ENCODE measurements around the gene MYL4. TPM values are rescaled to one million over a fixed set of nuclear protein-coding genes. Genes with fewer than 3 reads are reported as not detected.
A peak's percentile ranks its signal among the peaks of the same experiment; 100 is the strongest.

The MYL4 gene
- total RNA-seq, 2 experiments from 2014 or later = not detected

DNA sequence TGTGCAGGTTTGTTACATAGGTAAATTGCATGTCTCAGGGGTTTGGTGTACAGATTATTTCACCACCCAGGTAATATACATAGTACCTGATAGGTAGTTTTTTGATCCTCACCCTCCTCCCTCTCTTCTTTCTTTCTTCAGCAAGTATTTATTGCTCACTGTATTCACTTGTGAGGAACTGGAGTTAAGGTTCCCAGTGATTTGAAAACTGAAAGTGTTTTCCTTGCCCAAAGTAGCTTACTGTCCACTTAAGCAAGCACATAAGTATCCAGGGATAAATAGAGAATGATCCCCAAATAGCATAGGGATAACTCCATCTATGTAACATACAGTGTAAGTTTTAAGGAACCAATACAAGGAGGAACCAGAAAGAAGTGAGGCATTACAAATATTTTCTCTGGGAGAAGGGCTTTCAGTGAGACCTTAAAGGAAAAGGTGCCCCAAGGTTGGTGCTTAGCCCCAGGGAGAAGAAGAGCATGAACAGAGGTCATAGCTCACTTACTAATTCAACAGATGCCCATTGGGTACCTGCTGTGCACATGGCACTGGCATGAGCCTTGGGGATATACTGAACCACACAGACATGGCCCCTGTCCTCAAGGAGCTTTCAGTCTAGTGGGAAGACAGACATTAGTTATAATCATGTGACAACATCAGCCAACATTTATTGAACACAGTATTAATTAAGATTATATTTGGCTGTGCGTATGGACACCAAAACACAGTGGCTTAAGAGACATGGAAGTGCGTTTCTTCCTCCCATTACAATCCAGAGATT is 17.0 kb downstream of the MYL4 start:
- CTCF ChIA-PET = interaction anchor here (0.7 kb wide), 1 partner anchor 17 kb away, joined by 4 read pairs; no protein-coding TSS in a partner anchor
- H3K4me3 Mint-ChIP-seq = no peak overlapping the region
- POLR2A ChIA-PET = no interaction called here

DNA sequence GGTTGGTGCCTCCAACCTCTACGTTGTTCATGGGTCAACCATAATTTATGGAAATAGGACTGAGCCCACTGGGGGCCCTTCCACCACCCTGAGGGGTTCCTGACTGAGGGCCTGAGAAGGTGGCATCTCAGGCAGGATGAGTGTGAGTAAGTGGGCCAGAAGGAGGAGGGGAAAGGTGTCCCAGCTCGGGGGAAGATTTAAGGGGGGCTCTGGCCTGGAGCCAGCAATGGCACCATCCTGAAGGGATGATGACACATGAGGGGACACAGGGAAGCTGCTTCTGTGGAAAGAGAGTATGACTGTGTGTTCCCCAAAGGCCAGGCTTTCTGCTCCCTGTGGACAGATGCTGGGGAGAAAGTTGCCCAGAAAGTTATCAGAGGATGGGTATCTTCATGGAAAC is 18.7 kb downstream of the MYL4 start:
- Mint-ChIP-seq H3K9me3 (peaks cover 2% of the 10 kb centered on the region), H3K27ac (peak overlapping the region; percentile 28), H3K4me1 (peaks cover 17% of the 10 kb centered on the region), H3K36me3 (ENCODE audit: low read depth) (no peaks in the 10 kb centered on the region), H3K4me3 (no peak overlapping the region), H3K27me3 (peaks cover 5% of the 10 kb centered on the region)
- CTCF ChIA-PET = no interaction called here
- no peak for DNase-seq
- POLR2A ChIA-PET = no interaction called here

More for the DNA sequence above, 17.0 kb downstream of the MYL4 start:
- H3K9me3 Mint-ChIP-seq = peaks cover 5% of the 10 kb centered on the region
- no peak for DNase-seq
- H3K27me3 Mint-ChIP-seq = peaks cover 7% of the 10 kb centered on the region
- H3K4me1 Mint-ChIP-seq = peaks cover 23% of the 10 kb centered on the region
- H3K36me3 Mint-ChIP-seq (ENCODE audit: low read depth) = peaks cover 2% of the 10 kb centered on the region
- no peak overlapping the region for H3K27ac Mint-ChIP-seq

DNA sequence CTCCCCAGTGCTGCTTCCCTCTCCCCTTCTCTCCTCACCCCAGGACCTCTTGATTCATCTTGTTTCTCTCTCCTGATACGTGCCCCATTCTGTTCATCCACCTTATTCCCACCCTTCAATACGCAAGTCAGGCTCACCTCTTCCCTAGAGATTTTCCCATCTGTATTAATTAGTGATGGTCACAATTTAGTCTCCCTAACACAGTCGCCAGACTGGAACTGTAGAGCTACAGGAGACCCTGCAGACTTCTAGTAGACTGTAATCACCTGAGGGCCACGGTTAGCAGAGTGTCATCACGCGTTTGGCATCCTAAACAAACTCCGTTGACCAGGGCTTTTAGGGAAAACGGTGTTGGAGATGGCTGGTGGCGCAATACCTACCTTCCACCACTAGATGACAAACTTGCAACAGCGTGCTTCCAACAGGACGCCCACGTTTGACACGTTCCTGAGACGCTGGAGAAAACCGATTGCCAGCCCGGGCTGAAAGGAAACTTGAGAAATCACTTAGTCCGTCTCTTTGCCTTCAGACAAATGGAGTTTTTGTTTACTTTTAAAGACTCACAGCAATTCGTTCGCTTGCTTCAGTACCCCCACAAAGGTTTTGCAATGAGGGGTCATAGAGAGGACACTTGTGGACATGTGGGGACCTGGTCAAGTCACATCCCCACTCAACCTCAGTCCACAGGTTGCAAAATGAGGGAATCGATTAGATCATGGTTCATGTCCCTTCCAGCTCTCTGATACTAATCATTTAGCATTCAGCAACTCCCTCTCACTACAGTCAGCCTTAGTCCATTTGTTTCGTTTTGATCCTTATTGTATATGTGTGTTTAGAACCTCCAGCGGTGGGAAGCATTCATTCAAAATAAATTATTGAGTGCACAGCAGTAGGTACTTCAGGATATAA is 20.6 kb downstream of the MYL4 start:
- ChIA-PET CTCF (interaction anchor here (0.6 to 3.3 kb wide), 7 partner anchors 9 to 107 kb away, joined by 3 to 12 read pairs (median 4); no protein-coding TSS in a partner anchor), POLR2A (no interaction called here)
- Mint-ChIP-seq H3K36me3 (ENCODE audit: low read depth) (no peaks in the 10 kb centered on the region), H3K4me3 (peak overlapping the region; percentile 33), H3K9me3 (no peaks in the 10 kb centered on the region), H3K4me1 (peaks cover 16% of the 10 kb centered on the region), H3K27ac (peak overlapping the region; percentile 27), H3K27me3 (peaks cover 5% of the 10 kb centered on the region)
- DNase-seq = peak; percentile 81

GRCh38 chr17:47230864-47231263 is 21.7 kb downstream of the MYL4 start:
- no peak for DNase-seq
- CTCF ChIA-PET = interaction anchor here (0.6 to 3.3 kb wide), 5 partner anchors 10 to 587 kb away, joined by 3 to 12 read pairs (median 3); no protein-coding TSS in a partner anchor
- Mint-ChIP-seq H3K27ac (no peak overlapping the region), H3K27me3 (peaks cover 5% of the 10 kb centered on the region), H3K36me3 (ENCODE audit: low read depth) (no peaks in the 10 kb centered on the region), H3K4me1 (peaks cover 16% of the 10 kb centered on the region), H3K4me3 (no peak overlapping the region), H3K9me3 (no peaks in the 10 kb centered on the region)
- POLR2A ChIA-PET = no interaction called here

GRCh38 chr17:47231334-47231733 is 22.2 kb downstream of the MYL4 start:
- Mint-ChIP-seq H3K36me3 (ENCODE audit: low read depth) (no peaks in the 10 kb centered on the region), H3K9me3 (no peaks in the 10 kb centered on the region), H3K27ac (no peak overlapping the region), H3K27me3 (peaks cover 5% of the 10 kb centered on the region), H3K4me3 (no peak overlapping the region), H3K4me1 (peaks cover 16% of the 10 kb centered on the region)
- ChIA-PET CTCF (interaction anchor here (0.6 to 3.3 kb wide), 4 partner anchors 9 to 586 kb away, joined by 3 to 12 read pairs (median 4); no protein-coding TSS in a partner anchor), POLR2A (no interaction called here)
- no peak for DNase-seq

GRCh38 chr17:47231866-47232265 is 22.7 kb downstream of the MYL4 start:
- Mint-ChIP-seq H3K9me3 (peaks cover under 1% of the 10 kb centered on the region), H3K4me3 (no peak overlapping the region), H3K36me3 (ENCODE audit: low read depth) (no peaks in the 10 kb centered on the region), H3K27me3 (peaks cover 5% of the 10 kb centered on the region), H3K27ac (no peak overlapping the region), H3K4me1 (peaks cover 16% of the 10 kb centered on the region)
- ChIA-PET POLR2A (no interaction called here), CTCF (interaction anchor here (3.3 kb wide), 1 partner anchor 11 kb away, joined by 12 read pairs; no protein-coding TSS in a partner anchor)
- no peak for DNase-seq

DNA sequence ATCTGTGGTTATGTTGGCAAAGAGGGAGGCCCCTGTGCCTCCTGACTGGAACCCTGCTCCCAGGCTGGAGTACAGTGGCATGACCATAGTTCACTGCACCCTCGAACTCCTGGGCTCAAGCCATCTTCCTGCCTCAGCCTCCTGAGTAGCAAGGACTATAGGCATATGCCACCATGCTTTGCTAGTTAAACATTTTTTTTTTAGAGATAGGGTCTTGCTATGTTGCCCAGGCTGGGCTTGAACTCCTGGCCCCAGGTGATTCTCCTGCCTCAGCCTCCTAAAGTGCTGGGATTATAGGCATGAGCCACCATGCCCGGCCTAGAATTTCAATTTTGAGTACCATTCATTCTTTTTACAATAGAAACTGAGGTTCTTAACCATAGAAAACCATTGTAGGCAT is 23.3 kb downstream of the MYL4 start:
- no peak overlapping the region for H3K27ac Mint-ChIP-seq
- no peak for DNase-seq
- H3K4me1 Mint-ChIP-seq = peaks cover 16% of the 10 kb centered on the region
- CTCF ChIA-PET = interaction anchor here (0.5 kb wide), 1 partner anchor 927 kb away, joined by 3 read pairs; no protein-coding TSS in a partner anchor
- H3K27me3 Mint-ChIP-seq = peaks cover 5% of the 10 kb centered on the region
- no peak overlapping the region for H3K4me3 Mint-ChIP-seq
- POLR2A ChIA-PET = interaction anchor here (0.6 kb wide), 1 partner anchor 54 kb away, joined by 3 read pairs; no protein-coding TSS in a partner anchor
- H3K9me3 Mint-ChIP-seq = peaks cover 2% of the 10 kb centered on the region
- H3K36me3 Mint-ChIP-seq (ENCODE audit: low read depth) = no peaks in the 10 kb centered on the region

DNA sequence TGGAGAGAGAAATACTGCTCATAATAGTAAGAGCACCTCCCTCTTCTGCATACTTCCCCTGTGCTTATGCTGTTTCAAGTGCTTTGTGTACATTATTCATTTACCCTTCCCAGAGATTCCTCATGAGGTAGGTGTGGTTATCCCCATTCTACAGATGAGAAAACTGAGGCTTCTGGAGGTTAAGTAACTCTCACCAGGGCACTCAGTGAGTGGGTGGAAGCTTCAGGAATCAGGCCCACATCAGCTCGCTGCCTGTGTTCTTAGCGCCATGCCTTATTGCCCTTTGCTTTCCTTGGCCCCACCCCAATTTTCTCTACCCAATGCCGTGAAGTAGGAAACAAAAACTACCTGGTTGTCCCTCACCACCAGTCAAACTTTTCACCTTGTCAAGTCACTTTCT is 26.4 kb downstream of the MYL4 start:
- CTCF ChIA-PET = no interaction called here
- Mint-ChIP-seq H3K9me3 (peaks cover 2% of the 10 kb centered on the region), H3K36me3 (ENCODE audit: low read depth) (no peaks in the 10 kb centered on the region), H3K27ac (no peak overlapping the region), H3K27me3 (peaks cover 2% of the 10 kb centered on the region), H3K4me1 (peaks cover 13% of the 10 kb centered on the region), H3K4me3 (no peak overlapping the region)
- POLR2A ChIA-PET = no interaction called here
- DNase-seq = no peak

GRCh38 chr17:47235923-47236322 is 26.8 kb downstream of the MYL4 start:
- Mint-ChIP-seq H3K4me1 (peaks cover 12% of the 10 kb centered on the region), H3K27ac (no peak overlapping the region), H3K36me3 (ENCODE audit: low read depth) (no peaks in the 10 kb centered on the region), H3K27me3 (no peaks in the 10 kb centered on the region), H3K9me3 (peaks cover 2% of the 10 kb centered on the region), H3K4me3 (no peak overlapping the region)
- ChIA-PET CTCF (no interaction called here), POLR2A (no interaction called here)
- DNase-seq = no peak

DNA sequence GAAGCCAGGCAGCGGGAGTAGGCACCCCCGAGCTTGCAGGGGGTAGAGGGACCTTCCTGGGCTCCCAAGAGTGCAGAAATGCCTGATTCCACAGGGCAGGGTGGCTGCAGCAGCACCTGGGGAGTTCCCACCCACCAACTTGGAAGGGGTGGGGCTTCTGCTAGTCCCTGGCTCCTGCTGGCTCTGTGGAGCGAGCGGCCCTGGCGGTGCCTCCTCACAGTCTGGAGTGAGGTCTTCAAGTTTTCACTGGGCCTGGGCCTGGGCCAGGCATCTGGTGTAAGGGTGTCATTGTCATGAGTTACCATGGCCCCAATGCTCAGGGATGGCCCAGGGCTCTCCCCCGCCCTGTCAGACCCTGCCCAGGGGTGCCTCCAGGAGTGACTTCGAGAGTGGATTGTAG is 28.7 kb downstream of the MYL4 start:
- ChIA-PET CTCF (no interaction called here), POLR2A (no interaction called here)
- Mint-ChIP-seq H3K4me3 (no peak overlapping the region), H3K36me3 (ENCODE audit: low read depth) (no peaks in the 10 kb centered on the region), H3K9me3 (peaks cover 2% of the 10 kb centered on the region), H3K4me1 (peaks cover 12% of the 10 kb centered on the region), H3K27me3 (peaks cover 5% of the 10 kb centered on the region), H3K27ac (no peak overlapping the region)
- DNase-seq = no peak

DNA sequence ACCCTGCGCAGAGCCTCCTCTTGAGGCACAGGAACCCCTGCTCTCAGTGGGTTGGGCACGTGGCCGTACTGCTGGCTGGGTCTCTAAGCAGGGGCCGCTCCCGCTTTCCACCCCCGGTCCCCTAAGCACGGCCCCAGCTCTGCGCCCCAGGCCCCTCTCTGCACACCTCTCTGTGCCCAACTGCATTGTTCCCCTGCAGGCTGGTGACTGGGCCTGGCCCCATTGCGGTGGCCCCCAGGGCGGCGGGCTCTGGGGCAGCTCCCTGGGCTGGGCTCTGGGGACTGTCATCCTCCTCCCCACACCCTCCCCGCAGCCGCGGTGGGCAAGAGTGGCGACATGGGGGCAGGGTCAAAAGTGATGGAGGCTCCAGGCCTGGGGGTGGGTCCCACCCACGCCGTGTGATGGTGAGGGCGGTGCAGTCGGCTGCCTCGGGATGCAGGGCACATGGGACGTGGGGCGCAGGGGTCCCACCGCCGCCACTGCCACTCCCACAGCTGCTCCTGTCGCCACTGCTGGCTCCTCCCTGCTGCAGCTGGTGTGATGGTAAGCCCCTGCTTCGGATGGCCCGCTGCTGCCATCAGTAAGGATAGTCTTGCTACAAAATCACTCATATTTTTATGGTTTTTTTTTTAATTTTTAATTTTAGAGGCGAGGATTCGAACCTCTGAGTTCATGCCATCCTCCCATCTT is 29.3 kb downstream of the MYL4 start:
- H3K36me3 Mint-ChIP-seq (ENCODE audit: low read depth) = no peaks in the 10 kb centered on the region
- POLR2A ChIA-PET = no interaction called here
- CTCF ChIA-PET = no interaction called here
- H3K27ac Mint-ChIP-seq = no peak overlapping the region
- peaks cover 2% of the 10 kb centered on the region for H3K9me3 Mint-ChIP-seq
- no peak for DNase-seq
- peaks cover 12% of the 10 kb centered on the region for H3K4me1 Mint-ChIP-seq
- peaks cover 6% of the 10 kb centered on the region for H3K27me3 Mint-ChIP-seq
- H3K4me3 Mint-ChIP-seq = no peak overlapping the region

DNA sequence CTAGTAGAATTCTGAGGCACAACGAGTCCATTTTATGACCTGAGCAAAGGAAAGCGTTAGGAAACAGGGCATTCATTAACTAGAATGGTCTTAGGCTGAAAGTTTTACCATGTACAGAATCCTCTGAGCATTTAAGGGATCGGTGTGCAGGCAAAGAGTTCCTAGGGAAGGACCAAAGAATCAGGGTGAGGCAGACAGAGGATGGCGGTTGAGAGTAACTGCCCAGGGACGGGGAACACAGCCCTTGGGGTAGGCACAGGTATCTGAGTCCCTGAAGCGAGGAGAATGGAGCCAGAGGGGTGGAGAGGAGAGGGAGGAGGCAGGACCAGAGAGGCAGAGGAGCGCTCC is 30.4 kb downstream of the MYL4 start:
- H3K36me3 Mint-ChIP-seq (ENCODE audit: low read depth) = no peaks in the 10 kb centered on the region
- peaks cover 12% of the 10 kb centered on the region for H3K4me1 Mint-ChIP-seq
- no peak for DNase-seq
- H3K27ac Mint-ChIP-seq = no peak overlapping the region
- peaks cover 8% of the 10 kb centered on the region for H3K27me3 Mint-ChIP-seq
- no peak overlapping the region for H3K4me3 Mint-ChIP-seq
- peaks cover 2% of the 10 kb centered on the region for H3K9me3 Mint-ChIP-seq
- POLR2A ChIA-PET = no interaction called here
- CTCF ChIA-PET = no interaction called here

Data from activated CD4-positive, alpha-beta T cell treated with anti-CD3 and anti-CD28 coated beads, Interleukin-2, amount 10 ng/mL, durations not matched to agents 7 days and 5 days (primary cell).